ENCODE results near the gene WDR5. TPM values are rescaled to one million over a fixed set of nuclear protein-coding genes. Genes with fewer than 3 reads are reported as not detected.

The WDR5 gene
- total and polyA plus RNA-seq, 7 donors = 10.8 to 33.6 (median 15.0) TPM

DNA sequence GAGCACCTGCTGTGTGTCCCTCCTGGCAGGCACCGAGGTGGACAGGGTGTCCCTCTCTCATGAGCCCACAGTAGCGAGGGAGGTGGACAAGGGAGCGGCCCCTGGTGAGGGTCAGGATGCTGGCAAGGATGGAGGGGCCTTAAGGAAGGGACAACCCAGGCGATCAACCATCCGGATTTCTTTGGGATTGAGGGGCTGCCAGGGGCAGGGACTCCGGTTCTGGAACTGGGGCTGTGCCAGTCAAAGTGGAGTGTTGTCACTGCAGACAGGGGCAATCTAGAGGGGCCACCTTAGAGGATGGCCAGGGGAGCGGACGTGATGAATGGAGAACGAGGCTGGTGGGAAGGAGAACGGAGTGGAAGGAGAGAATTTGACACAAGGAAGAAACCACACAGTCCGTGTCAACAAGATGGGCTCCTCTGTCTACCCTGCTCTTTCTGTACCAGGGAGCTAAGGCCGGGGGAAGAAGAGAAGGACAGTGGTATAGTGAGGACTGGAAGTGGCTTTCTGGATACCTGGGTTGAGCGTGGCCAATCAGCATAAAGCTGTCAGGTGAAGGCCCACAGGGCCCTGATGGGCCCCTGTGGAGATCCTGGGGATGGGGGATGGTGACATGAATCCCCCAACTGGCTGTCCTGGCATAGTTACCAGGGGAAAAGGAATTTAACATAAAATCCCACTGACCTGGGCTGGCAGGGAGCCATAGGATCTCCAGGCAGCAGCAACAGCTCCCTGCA, 4.2 kb upstream of the WDR5 start:
- no peak for DNase-seq
- peak overlapping the region in 2 of 4 donors; percentile 20 to 78 for H3K27ac ChIP-seq
- H3K4me3 ChIP-seq = no peak overlapping the region
- H3K4me1 ChIP-seq = peaks cover 0 to 28% (median 22%) of the 10 kb centered on the region in 4 donors
- H3K27me3 ChIP-seq = no peaks in the 10 kb centered on the region
- TF ChIP-seq POLR2A (IDR thresholded peaks at IDR 0.05) (no peak), EP300 (IDR thresholded peaks at IDR 0.05) (no peak), CTCF (IDR thresholded peaks at IDR 0.05) (no peak), POLR2AphosphoS5 (IDR thresholded peaks at IDR 0.05) (no peak)
- H3K36me3 ChIP-seq = no peaks in the 10 kb centered on the region
- 75 to 80% methylated on average over 13 of the region's 13 CpGs for WGBS, 2 donors
- no peaks in the 10 kb centered on the region for H3K9me3 ChIP-seq
- intact Hi-C loops (cut with DNase I) = no loop called here

GRCh38 chr9:134132208-134132870, 3.5 kb upstream of the WDR5 start:
- H3K27ac ChIP-seq = peak overlapping the region in 1 of 4 donors; percentile 78

GRCh38 chr9:134134949-134135342, 936 bp upstream of the WDR5 start:
- H3K4me1 ChIP-seq = peaks cover 0 to 57% (median 53%) of the 10 kb centered on the region in 4 donors
- peak overlapping the region; percentile 63 to 96 (median 84) for H3K4me3 ChIP-seq
- peak overlapping the region; percentile 87 to 95 (median 90) for H3K27ac ChIP-seq
- H3K27me3 ChIP-seq = no peaks in the 10 kb centered on the region
- H3K9me3 ChIP-seq = no peaks in the 10 kb centered on the region
- no peak for DNase-seq
- intact Hi-C loops (cut with DNase I) = no loop called here
- WGBS, 2 donors = 7 to 15% methylated on average over 7 of the region's 7 CpGs
- TF ChIP-seq POLR2A (IDR thresholded peaks at IDR 0.05) = no peak
- peaks cover 0 to 3% (median under 1%) of the 10 kb centered on the region in 4 donors for H3K36me3 ChIP-seq

More at GRCh38 chr9:134132208-134132870, 3.5 kb upstream of the WDR5 start:
- 81 to 90% methylated on average over 19 of the region's 19 CpGs for WGBS, 2 donors
- DNase-seq = no peak
- H3K36me3 ChIP-seq = no peaks in the 10 kb centered on the region
- intact Hi-C loops (cut with DNase I) = no loop called here
- peaks cover 0 to 35% (median 29%) of the 10 kb centered on the region in 4 donors for H3K4me1 ChIP-seq
- no peaks in the 10 kb centered on the region for H3K9me3 ChIP-seq
- no peak overlapping the region for H3K4me3 ChIP-seq
- no peaks in the 10 kb centered on the region for H3K27me3 ChIP-seq
- TF ChIP-seq POLR2A (IDR thresholded peaks at IDR 0.05) = no peak
- TF ChIP-seq CTCF (IDR thresholded peaks at IDR 0.05) = no peak
- no peak for TF ChIP-seq POLR2AphosphoS5 (IDR thresholded peaks at IDR 0.05)
- no peak for TF ChIP-seq EP300 (IDR thresholded peaks at IDR 0.05)

DNA sequence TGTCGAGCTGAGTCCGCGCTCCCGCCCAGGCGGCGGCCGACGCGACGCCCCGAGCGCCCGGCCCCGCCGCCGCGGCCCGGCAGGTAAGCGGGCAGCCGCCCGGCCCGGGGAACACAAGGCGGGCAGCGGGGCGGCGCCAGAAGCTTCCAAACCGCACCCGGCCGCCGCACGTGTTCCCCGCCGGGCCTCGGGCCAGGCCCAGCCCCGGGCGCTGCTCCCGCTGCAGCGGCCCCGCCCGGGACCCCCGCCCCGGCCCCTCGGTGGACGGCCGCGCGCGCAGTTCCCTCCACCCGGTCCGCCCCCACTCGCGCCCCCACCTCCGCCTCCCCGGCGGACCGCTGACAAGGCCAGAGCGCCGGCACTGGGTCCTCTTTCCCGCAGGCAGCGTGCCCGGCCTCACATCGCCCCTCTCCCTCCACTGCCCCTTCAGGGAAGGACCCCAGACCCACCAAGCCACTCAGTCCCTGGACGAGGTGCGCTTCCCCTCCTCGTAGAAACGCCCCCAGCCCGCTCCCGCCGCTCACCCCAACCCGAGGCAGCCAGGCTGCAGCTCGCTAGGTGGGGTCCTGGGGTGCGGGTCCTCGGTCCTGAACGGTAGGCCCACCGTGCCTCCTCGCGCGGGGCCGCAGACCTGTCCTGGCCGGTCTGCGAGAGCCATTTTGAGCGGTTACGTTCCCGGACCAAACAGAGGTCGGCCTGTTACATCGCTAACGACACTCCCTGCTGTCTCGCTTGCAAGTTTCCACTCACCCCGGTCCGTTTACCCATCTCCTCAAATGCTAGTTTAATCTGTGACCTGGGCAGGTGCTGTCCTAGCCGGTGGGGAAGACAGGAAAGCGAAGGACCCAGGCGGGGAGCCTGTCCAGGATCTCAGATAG, 475 bp downstream of the WDR5 start:
- Histone ChIP-seq H3K27me3 (no peaks in the 10 kb centered on the region), H3K27ac (peak overlapping the region; percentile 43 to 93 (median 75)), H3K4me1 (peaks cover 0 to 48% (median 43%) of the 10 kb centered on the region in 4 donors), H3K36me3 (peaks cover 0 to 16% (median 11%) of the 10 kb centered on the region in 4 donors), H3K9me3 (no peaks in the 10 kb centered on the region), H3K4me3 (peak overlapping the region; percentile 63 to 96 (median 84))
- WGBS, 2 donors = 1% methylated on average over 93 of the region's 93 CpGs
- intact Hi-C loops (cut with DNase I) = loop anchor here (1.0 kb wide), 2 partner anchors 27 to 69 kb away; no protein-coding TSS in a partner anchor
- TF ChIP-seq EP300 (IDR thresholded peaks at IDR 0.05) = no peak
- TF ChIP-seq CTCF (IDR thresholded peaks at IDR 0.05) = no peak
- TF ChIP-seq POLR2A (IDR thresholded peaks at IDR 0.05) = no peak
- TF ChIP-seq POLR2AphosphoS5 (IDR thresholded peaks at IDR 0.05) = no peak
- DNase-seq = no peak
